Activated CD4-positive, alpha-beta T cell treated with anti-CD3 and anti-CD28 coated beads, Interleukin-2, amount 10 ng/mL, durations not matched to agents 24 days and 14 days (primary cell): Measurements from ENCODE around the gene VARS2. TPM values are rescaled to one million over a fixed set of nuclear protein-coding genes. Genes with fewer than 3 reads are reported as not detected.
"Not testable (repeated sequence)": the region's sequence is repeated elsewhere in the genome, so short reads cannot be mapped to it uniquely, and the experiment has no call there.

ENCODE experiments used
- DNase-seq: peaks from one replicate; pipeline ENCODE4 v3.0.0; 2022
- H3K27ac Mint-ChIP-seq: one replicate; pipeline ENCODE4 v1.8.0; 2022; ENCODE audit warnings: mild to moderate bottlenecking, mixed read lengths
- H3K27me3 Mint-ChIP-seq: one replicate; pipeline ENCODE4 v1.8.0; 2022; ENCODE audit warnings: mixed read lengths
- H3K36me3 Mint-ChIP-seq: one replicate; pipeline ENCODE4 v1.8.0; 2022; ENCODE audit warnings: low read depth, mild to moderate bottlenecking, mixed read lengths
- H3K4me1 Mint-ChIP-seq: one replicate; pipeline ENCODE4 v1.8.0; 2021; ENCODE audit warnings: mixed read lengths
- H3K4me3 Mint-ChIP-seq: one replicate; pipeline ENCODE4 v1.8.0; 2022; ENCODE audit warnings: mild to moderate bottlenecking, moderate library complexity, mixed read lengths
- H3K9me3 Mint-ChIP-seq: one replicate; pipeline ENCODE4 v1.8.0; 2021; ENCODE audit warnings: mixed read lengths
- intact Hi-C: fragments of 100-400 bp; cut with micrococcal nuclease; formaldehyde crosslinking; loops from one replicate; pipeline ENCODE4 v1.15.1; 2023
- total RNA-seq: library from RNA; stranded (reverse); gene quantifications from 2 replicates; pipeline ENCODE4 v1.2.3, GENCODE V29; 2022

The VARS2 gene
- total RNA-seq, 1 donor from 2014 or later, result 74.8 TPM

DNA sequence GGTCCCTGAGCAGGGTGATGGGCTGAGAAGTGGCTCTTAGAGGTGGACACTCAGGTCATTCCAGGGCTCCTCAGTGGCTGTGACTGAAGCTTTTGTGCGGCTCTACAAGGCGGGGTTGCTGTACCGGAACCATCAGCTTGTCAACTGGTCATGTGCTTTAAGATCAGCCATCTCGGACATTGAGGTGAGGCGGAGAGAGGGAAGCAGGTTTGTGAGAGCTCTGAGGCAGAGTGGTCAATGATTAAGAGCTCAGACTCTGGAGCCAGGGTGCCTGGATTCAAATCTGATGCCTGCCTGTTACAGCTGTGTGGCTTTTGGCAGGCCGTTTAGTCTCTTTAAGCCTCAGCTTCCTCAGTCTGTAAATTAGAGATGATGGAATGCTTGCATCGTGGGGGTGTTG lies 3.0 kb downstream of the VARS2 start:
- Mint-ChIP-seq H3K4me1 (peaks cover 36% of the 10 kb centered on the region), H3K4me3 (no peak overlapping the region), H3K9me3 (no peaks in the 10 kb centered on the region), H3K36me3 (peaks cover 67% of the 10 kb centered on the region), H3K27me3 (no peaks in the 10 kb centered on the region), H3K27ac (no peak overlapping the region)
- no peak for DNase-seq
- intact Hi-C loops, result loop anchor here (10.0 kb wide), 1 partner anchor 128 kb away; no protein-coding TSS in a partner anchor

DNA sequence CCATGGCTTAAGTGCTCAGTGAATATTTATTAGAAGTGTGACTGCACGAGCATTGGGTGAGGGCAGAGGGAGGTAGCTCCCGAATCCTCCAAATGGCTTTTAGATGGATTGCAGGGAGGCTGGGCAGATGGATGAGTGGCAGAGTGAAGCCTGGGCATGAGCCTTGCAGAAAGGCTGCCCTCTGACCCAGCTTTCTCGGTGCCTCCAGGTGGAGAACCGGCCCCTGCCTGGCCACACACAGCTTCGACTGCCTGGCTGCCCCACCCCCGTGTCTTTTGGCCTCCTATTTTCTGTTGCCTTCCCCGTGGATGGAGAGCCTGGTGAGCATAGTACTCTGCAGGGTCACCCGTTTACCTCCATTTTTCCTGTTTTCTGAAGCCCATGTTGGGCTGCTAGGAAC lies 3.4 kb downstream of the VARS2 start:
- Mint-ChIP-seq H3K4me3 (no peak overlapping the region), H3K4me1 (peaks cover 32% of the 10 kb centered on the region), H3K27ac (no peak overlapping the region), H3K9me3 (no peaks in the 10 kb centered on the region), H3K27me3 (no peaks in the 10 kb centered on the region), H3K36me3 (peaks cover 66% of the 10 kb centered on the region)
- no peak for DNase-seq
- intact Hi-C loops, result loop anchor here (10.0 kb wide), 1 partner anchor 127 kb away; no protein-coding TSS in a partner anchor

DNA sequence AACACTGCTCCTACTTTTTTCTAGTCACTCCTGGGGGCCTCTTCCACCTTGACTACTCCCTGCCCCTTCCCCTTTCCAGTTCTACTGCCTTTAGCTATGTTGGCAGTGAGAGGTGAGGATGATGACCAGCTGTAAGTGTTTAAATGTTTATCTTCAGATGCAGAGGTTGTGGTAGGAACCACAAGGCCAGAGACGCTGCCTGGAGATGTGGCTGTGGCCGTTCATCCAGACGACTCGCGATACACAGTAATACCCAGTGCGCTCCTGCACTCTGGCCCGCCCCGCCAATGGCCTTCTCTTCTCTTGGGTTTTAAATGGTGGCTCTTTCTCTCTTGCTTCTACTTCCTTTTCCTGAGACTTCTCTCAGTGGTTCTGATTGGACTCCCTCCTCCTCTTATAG lies 4.6 kb downstream of the VARS2 start:
- no peaks in the 10 kb centered on the region for H3K27me3 Mint-ChIP-seq
- peaks cover 22% of the 10 kb centered on the region for H3K4me1 Mint-ChIP-seq
- H3K4me3 Mint-ChIP-seq, result no peak overlapping the region
- H3K27ac Mint-ChIP-seq, result no peak overlapping the region
- H3K36me3 Mint-ChIP-seq, result peaks cover 66% of the 10 kb centered on the region
- intact Hi-C loops, result loop anchor here (10.0 kb wide), 1 partner anchor 126 kb away; no protein-coding TSS in a partner anchor
- DNase-seq, result no peak
- H3K9me3 Mint-ChIP-seq, result no peaks in the 10 kb centered on the region

DNA sequence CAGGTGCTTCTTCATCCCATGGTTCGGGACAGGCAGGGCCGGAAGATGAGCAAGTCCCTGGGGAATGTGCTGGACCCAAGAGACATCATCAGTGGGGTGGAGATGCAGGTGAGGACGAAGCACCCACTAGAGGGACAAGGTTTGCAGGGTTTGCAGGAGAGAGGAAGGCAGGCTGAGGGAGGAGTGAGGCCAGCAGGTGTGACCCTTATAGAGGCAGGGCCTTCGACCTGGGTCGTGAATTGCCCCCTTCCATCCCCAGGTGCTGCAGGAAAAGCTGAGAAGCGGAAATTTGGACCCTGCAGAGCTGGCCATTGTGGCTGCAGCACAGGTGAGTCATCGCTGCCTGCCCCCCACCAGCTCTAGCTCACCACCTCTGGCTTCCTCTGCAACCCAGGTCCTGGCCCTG lies 8.4 kb downstream of the VARS2 start:
- no peak overlapping the region for H3K4me3 Mint-ChIP-seq
- H3K9me3 Mint-ChIP-seq, result no peaks in the 10 kb centered on the region
- H3K27me3 Mint-ChIP-seq, result no peaks in the 10 kb centered on the region
- no peak overlapping the region for H3K27ac Mint-ChIP-seq
- peaks cover 2% of the 10 kb centered on the region for H3K4me1 Mint-ChIP-seq
- DNase-seq, result no peak
- peaks cover 60% of the 10 kb centered on the region for H3K36me3 Mint-ChIP-seq
- intact Hi-C loops, result no loop called here

DNA sequence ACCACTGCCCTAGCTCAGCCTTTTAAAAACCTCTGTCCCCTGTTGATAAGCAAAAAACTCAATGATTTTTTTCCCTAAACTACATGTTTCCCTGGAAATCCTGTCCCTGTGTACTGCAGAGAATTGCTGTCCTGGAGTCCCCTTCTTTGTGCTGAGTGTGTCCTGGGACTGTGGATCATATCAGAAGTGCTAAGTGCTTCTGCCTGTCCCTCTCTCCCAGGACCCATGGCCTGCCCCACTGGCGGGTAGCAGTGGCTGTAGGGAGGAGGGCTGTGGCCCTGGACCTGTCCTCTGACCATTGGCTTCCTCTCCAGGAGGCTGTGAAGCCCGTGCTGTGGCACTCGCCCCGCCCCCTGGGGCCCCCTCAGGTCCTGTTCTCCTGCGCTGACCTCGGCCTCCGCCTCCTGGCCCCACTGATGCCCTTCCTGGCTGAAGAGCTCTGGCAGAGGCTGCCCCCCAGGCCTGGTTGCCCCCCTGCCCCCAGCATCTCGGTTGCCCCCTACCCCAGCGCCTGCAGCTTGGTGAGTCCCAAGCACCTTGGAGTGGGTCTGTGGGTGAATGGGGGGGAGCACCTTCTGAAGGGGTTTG lies 10.1 kb downstream of the VARS2 start:
- not testable (repeated sequence) for H3K4me1 Mint-ChIP-seq, H3K27me3 Mint-ChIP-seq
- H3K36me3 Mint-ChIP-seq, result peaks cover 64% of the 10 kb centered on the region

DNA sequence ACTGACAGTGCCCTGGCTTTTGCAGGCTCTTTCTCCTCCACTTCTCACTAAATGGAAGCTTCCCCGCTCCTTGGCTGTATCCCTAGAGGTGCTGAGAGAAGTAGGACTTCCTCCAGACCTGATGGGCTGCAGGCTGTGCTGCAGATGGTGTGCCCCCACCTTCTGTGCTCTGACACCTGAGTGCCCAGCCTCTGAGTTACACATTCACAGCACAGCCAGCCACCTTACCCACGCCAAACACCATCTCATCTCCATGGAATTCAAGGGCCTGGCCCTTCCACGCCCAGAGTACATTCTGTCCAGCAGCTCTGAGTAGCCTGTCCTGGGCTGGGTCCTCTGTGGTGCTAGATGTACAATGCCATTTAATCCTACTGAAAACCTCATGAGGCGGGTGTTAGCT lies 12.6 kb downstream of the VARS2 start:
- H3K27me3 Mint-ChIP-seq, result no peaks in the 10 kb centered on the region
- H3K36me3 Mint-ChIP-seq, result peaks cover 46% of the 10 kb centered on the region
- intact Hi-C loops, result no loop called here
- no peak overlapping the region for H3K27ac Mint-ChIP-seq
- H3K4me1 Mint-ChIP-seq, result no peaks in the 10 kb centered on the region
- peaks cover 4% of the 10 kb centered on the region for H3K9me3 Mint-ChIP-seq
- no peak for DNase-seq
- no peak overlapping the region for H3K4me3 Mint-ChIP-seq

More for the DNA sequence above, 10.1 kb downstream of the VARS2 start:
- intact Hi-C loops, DNase-seq, H3K4me3 Mint-ChIP-seq, H3K9me3 Mint-ChIP-seq, H3K27ac Mint-ChIP-seq: not testable (repeated sequence)

DNA sequence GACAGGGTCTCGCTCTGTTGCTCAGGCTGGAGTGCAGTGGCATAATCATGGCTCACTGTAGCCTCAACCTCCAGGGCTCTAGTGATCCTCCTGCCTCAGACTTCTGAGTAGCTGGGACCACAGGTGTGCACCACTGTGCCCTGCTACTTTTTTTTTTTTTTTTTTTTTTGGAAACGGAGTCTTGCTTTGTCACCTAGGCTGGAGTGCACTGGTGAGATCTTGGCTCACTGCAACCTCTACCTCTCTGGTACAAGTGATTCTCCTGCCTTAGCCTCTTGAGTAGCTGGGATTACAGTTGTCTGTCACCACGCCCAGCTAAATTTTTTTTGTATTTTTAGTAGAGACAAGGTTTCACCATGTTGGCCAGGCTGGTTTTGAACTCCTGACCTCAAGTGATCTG lies 13.0 kb downstream of the VARS2 start:
- H3K27ac Mint-ChIP-seq, H3K4me1 Mint-ChIP-seq, DNase-seq, H3K27me3 Mint-ChIP-seq, intact Hi-C loops, H3K4me3 Mint-ChIP-seq, H3K9me3 Mint-ChIP-seq: not testable (repeated sequence)
- H3K36me3 Mint-ChIP-seq, result peaks cover 45% of the 10 kb centered on the region

DNA sequence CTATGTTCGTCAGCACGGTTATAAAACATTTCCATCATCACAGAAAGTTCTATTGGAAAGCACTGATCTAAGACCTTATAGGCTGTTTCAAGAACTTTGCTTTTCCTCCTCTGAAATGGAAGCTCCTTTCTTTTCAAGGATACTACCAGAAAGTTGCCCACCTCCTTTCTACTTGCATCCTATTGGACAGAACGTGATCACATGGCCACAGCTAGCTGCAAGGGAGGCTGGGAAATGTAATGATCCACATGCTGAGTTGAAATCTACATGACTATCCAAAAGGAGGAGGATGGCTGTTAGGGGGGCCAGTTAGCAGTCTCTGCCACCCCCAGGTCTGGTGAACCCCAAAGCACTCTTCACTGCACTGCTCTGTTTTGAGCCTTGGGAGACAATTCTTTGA lies 14.6 kb downstream of the VARS2 start:
- DNase-seq, result no peak
- no peaks in the 10 kb centered on the region for H3K27me3 Mint-ChIP-seq
- H3K4me3 Mint-ChIP-seq, result no peak overlapping the region
- intact Hi-C loops, result no loop called here
- peaks cover 4% of the 10 kb centered on the region for H3K9me3 Mint-ChIP-seq
- no peak overlapping the region for H3K27ac Mint-ChIP-seq
- H3K4me1 Mint-ChIP-seq, result no peaks in the 10 kb centered on the region
- H3K36me3 Mint-ChIP-seq, result peaks cover 32% of the 10 kb centered on the region

DNA sequence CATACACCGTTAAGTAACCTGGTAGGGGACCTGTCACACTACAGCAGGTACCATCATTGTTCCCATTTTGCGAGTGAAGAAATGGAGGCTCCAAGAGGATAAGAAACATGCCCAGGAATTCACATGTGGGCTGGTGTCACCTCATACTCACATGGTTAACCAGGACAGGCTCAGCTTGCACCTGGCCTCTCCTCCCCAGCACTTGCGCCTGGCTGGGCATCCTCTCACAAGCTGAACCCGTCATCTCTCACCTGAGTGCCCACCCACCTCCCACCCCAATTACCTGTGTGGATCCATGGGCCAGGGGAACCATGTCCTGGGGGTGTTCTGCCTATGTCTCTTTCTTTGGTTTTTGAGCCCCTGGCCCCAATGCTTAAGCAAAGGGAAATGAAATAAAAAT lies 16.5 kb downstream of the VARS2 start:
- Mint-ChIP-seq H3K9me3 (peaks cover 4% of the 10 kb centered on the region), H3K36me3 (peaks cover 28% of the 10 kb centered on the region), H3K27ac (no peak overlapping the region), H3K4me1 (no peaks in the 10 kb centered on the region), H3K27me3 (no peaks in the 10 kb centered on the region), H3K4me3 (no peak overlapping the region)
- intact Hi-C loops, result no loop called here
- DNase-seq, result no peak

DNA sequence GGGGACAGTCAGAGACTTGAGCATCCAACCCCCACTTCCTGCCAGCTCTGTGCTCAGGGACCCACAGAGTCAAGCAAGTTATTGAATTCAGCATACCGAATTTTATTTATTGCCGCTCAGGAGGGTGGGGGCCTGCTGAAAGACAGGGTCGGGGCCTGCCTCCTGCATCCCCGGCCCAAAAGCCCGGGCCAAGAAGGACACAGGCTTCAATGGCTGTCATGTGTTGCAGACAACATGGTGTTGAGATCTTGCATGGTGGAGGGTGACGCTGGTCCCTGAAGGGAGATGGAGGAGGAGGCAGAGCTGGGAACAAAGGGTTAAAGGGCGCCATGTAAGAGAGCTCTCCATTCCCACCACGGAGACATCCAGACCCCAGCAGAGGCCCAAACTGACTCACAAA lies 17.2 kb downstream of the VARS2 start:
- no peaks in the 10 kb centered on the region for H3K27me3 Mint-ChIP-seq
- DNase-seq, result no peak
- H3K27ac Mint-ChIP-seq, result no peak overlapping the region
- peaks cover 4% of the 10 kb centered on the region for H3K9me3 Mint-ChIP-seq
- intact Hi-C loops, result no loop called here
- peaks cover 25% of the 10 kb centered on the region for H3K36me3 Mint-ChIP-seq
- H3K4me3 Mint-ChIP-seq, result no peak overlapping the region
- no peaks in the 10 kb centered on the region for H3K4me1 Mint-ChIP-seq

DNA sequence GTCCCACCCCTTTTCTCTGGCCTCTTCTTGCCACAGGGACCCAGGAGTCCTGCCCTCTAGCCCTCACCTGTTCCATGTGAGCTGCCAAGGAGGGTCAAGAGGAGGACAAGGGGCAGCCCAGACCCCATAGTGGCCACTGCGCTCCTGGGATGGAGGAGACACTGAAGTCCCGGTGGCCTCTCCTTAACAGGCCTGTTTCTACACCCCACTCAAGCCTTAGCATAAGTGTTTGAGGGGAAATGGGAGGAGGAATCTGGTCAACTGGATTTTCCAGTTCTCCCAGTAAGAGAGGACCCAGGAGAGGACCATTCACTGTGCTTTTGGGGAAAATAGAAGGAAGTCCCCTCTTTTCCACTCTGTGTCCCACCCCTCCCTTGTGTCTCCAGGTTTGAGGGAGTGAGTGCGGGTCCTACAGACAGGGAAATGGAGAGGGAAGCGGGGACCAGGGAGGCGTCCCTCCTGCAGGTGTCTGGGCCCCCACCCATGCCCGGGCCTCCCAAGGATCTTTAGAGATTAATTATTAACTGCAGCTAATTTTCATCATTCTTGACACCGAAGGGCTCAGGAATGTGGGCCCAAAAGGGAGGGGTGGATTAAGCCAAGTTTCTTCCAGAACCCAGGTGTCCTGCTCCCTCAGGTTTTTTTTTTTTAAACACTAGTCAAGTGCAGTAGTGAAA lies 18.1 kb downstream of the VARS2 start, which contains the start of gene SFTA2:
TSS of gene SFTA2 (minus strand) at position 202 of the 677 bp plus-strand sequence. CDS start at position 128, 74 bp downstream.
- intact Hi-C loops, result no loop called here
- Mint-ChIP-seq H3K9me3 (peaks cover 4% of the 10 kb centered on the region), H3K27me3 (peaks cover 2% of the 10 kb centered on the region), H3K27ac (no peak within 1 kb of the TSS), H3K36me3 (peaks cover 17% of the 10 kb centered on the region), H3K4me1 (no peaks in the 10 kb centered on the region), H3K4me3 (no peak within 1 kb of the TSS)
- no peak for DNase-seq

DNA sequence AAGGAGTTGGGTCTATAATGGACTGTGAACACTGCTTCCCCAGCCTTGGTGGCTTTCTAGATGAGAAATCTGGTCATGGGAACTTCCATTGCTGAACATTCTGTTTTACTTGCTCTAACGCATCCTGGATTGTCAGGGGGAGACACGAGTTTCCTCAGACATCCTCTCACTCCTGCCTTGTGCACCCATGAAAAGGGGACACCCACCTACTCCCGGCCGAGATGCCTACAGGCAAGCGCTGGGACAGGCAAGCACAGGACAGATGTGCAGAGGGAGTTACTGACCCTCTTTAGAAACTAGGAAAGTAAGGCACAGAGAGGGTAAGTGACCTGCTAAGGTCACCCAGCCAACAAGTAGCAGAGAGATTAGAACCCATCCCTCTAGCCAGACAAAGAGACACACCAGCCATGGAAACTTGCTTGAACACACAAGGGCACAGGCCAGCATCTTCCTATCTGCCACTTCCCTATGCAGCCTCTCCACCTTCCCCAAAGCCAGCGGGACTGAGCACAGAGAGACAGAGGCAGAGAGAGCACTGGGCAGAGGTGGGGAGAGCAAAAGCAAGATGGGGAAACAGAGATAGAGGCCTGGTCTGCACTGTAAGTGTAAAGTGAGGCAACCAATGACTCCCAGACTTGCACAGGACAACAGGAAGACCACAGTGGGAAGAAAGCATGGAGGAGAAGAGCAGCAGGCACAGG lies 18.8 kb downstream of the VARS2 start:
- Mint-ChIP-seq H3K9me3 (peaks cover 4% of the 10 kb centered on the region), H3K36me3 (peaks cover 12% of the 10 kb centered on the region), H3K4me1 (no peaks in the 10 kb centered on the region), H3K27ac (no peak overlapping the region), H3K4me3 (no peak overlapping the region), H3K27me3 (peaks cover 4% of the 10 kb centered on the region)
- intact Hi-C loops, result no loop called here
- DNase-seq, result no peak

DNA sequence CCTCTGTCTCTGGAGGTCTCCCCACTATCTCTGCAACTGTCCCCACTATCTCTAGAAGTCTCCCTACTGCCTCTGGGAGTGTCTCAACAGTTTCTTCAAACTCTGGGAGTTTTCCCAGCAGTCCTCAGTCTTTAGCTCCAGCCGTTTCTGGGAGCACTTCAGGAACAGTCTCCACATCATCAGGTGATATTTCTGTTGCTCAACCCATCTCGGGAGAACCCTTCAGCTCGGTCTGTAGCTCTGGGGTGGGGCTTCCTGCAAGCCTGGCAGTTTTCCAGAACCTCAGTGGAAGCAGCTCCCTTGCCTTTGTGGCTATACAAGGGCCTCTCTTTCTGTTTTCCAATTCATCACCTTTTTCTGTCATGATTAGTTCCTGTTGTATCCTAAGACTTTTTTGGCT lies 21.0 kb downstream of the VARS2 start:
- Mint-ChIP-seq H3K4me3 (no peak overlapping the region), H3K27ac (no peak overlapping the region), H3K4me1 (no peaks in the 10 kb centered on the region), H3K27me3 (peaks cover 4% of the 10 kb centered on the region), H3K36me3 (no peaks in the 10 kb centered on the region), H3K9me3 (no peaks in the 10 kb centered on the region)
- intact Hi-C loops, result no loop called here
- no peak for DNase-seq

DNA sequence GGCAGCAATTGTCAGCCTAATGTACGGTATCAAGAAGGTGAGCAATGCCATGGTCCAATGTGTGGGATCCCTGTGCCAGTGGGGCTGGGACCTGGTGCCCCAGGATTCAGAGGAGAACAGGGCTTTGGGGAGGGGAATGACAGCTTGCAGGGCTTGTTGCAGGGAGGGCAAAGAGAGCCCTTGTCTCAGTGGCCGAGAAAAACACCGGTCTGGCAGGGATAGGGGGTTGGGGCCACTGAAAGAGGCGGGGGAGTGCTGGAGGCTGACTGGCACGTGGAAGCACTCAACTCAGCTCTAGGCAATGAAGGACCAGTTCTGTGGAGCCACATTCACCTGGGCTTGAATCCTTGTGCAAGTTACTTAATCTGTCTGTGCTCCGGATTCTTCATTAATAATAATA lies 23.2 kb downstream of the VARS2 start:
- Mint-ChIP-seq H3K4me3 (no peak overlapping the region), H3K27ac (no peak overlapping the region), H3K36me3 (no peaks in the 10 kb centered on the region), H3K27me3 (peaks cover 17% of the 10 kb centered on the region), H3K4me1 (no peaks in the 10 kb centered on the region), H3K9me3 (no peaks in the 10 kb centered on the region)
- no peak for DNase-seq
- intact Hi-C loops, result no loop called here
